ENCODE results near the gene ERH.

The ERH gene

DNA sequence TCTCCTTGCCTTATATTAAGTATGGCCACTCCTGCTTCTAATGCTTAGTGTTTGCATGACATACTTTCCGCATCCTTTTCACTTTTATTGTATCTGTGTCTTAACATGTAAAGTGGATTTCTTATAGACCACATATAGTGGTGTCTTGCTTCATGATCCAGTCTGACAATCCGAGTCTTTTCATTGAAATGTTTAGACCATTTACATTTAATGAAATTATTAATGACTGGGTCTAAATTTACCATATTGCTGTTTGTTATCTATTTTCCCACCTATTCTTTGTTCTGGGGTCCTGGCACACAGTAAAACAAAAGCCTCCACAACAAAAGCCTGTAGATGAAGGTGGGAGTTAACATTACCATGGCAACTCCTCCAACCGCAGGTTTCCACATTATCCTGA, 22.9 kb downstream of the ERH start:
- Mint-ChIP-seq H3K4me3 (no peak overlapping the region), H3K27ac (no peak overlapping the region), H3K9me3 (peaks cover 14% of the 10 kb centered on the region), H3K36me3 (ENCODE audit: low read depth) (peaks cover 68% of the 10 kb centered on the region), H3K4me1 (no peaks in the 10 kb centered on the region), H3K27me3 (ENCODE audit: low read depth) (no peaks in the 10 kb centered on the region)
- TF ChIP-seq CTCF (IDR thresholded peaks at IDR 0.05; ENCODE audit: unreplicated experiment in 3 of 3), result no peak

DNA sequence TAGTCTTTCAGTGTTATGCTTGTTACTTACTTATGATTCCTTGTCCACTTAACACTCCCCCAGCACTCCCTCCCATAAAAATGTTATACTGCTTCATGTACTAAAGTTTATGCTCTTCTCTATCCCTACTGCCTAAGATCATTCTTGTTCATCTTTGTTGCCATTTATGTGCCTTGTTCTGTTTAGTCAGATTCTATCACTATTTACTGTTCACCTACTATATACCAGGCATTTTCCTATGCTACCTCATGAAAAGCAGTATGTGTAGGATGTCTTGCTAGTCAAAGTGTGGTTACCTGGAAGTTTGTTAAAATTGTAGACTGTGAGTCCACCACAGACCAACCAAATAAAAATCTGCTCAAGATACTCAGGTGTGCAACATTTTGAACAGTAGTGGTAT, 23.9 kb downstream of the ERH start:
- H3K9me3 Mint-ChIP-seq, result peaks cover 14% of the 10 kb centered on the region
- TF ChIP-seq CTCF (IDR thresholded peaks at IDR 0.05; ENCODE audit: unreplicated experiment in 3 of 3), result no peak
- no peaks in the 10 kb centered on the region for H3K4me1 Mint-ChIP-seq
- H3K4me3 Mint-ChIP-seq, result no peak overlapping the region
- no peak overlapping the region for H3K27ac Mint-ChIP-seq
- H3K27me3 Mint-ChIP-seq (ENCODE audit: low read depth), result no peaks in the 10 kb centered on the region
- peaks cover 58% of the 10 kb centered on the region for H3K36me3 Mint-ChIP-seq (ENCODE audit: low read depth)

DNA sequence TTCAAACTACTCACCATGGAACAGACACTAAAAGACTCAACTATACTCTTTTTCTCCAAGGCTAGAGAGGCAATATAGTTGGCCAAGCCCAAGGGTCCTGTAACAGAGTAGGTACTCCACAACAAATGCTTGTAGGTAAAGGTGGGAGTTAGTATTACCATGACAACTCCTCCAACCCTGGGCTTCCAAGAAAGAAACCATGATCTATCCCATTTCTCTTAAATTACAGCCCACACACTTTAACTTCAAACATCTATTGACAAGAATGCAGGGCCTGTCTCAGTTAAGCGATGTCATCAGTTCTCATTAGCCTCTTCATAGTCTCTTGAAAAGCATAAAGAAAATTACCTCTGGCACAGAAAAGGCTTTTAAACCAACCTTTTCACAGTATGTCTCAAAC, 25.0 kb downstream of the ERH start:
- H3K27ac Mint-ChIP-seq, result no peak overlapping the region
- no peak for TF ChIP-seq CTCF (IDR thresholded peaks at IDR 0.05; ENCODE audit: unreplicated experiment in 3 of 3)
- H3K27me3 Mint-ChIP-seq (ENCODE audit: low read depth), result no peaks in the 10 kb centered on the region
- H3K9me3 Mint-ChIP-seq, result peaks cover 14% of the 10 kb centered on the region
- H3K4me1 Mint-ChIP-seq, result no peaks in the 10 kb centered on the region
- H3K4me3 Mint-ChIP-seq, result no peak overlapping the region
- H3K36me3 Mint-ChIP-seq (ENCODE audit: low read depth), result peaks cover 50% of the 10 kb centered on the region

DNA sequence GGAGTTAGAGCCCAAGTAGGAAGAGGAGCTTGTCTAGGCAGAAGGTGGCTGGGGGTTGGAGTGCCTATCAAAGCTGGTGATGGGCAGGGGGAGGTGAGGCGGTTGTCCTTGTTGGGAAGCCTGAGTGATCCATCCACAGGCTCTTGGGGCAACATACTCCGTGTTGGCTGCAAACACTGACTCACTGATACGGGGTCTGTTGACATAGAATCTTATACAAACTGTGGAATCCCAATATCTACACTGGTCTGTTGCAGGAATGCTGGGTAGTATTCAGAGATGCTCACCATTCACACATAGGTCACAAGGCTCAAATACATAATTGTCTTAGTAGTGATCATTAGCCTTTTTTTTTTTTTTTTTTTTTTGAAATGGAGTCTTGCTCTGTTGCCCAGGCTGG, 26.0 kb downstream of the ERH start:
- Mint-ChIP-seq H3K4me1 (no peaks in the 10 kb centered on the region), H3K9me3 (peaks cover 14% of the 10 kb centered on the region), H3K4me3 (no peak overlapping the region), H3K36me3 (ENCODE audit: low read depth) (peaks cover 46% of the 10 kb centered on the region), H3K27me3 (ENCODE audit: low read depth) (no peaks in the 10 kb centered on the region), H3K27ac (no peak overlapping the region)
- TF ChIP-seq CTCF (IDR thresholded peaks at IDR 0.05; ENCODE audit: unreplicated experiment in 3 of 3), result no peak

- Mint-ChIP-seq H3K9me3 (peaks cover 1% of the 10 kb centered on the region), H3K36me3 (ENCODE audit: low read depth) (peaks cover 25% of the 10 kb centered on the region), H3K27ac (no peak overlapping the region), H3K27me3 (ENCODE audit: low read depth) (no peaks in the 10 kb centered on the region), H3K4me3 (no peak overlapping the region), H3K4me1 (no peaks in the 10 kb centered on the region)
- no peak for TF ChIP-seq CTCF (IDR thresholded peaks at IDR 0.05; ENCODE audit: unreplicated experiment in 3 of 3)
Measured at GRCh38 chr14:69370061-69370460, 28.0 kb downstream of the ERH start.

DNA sequence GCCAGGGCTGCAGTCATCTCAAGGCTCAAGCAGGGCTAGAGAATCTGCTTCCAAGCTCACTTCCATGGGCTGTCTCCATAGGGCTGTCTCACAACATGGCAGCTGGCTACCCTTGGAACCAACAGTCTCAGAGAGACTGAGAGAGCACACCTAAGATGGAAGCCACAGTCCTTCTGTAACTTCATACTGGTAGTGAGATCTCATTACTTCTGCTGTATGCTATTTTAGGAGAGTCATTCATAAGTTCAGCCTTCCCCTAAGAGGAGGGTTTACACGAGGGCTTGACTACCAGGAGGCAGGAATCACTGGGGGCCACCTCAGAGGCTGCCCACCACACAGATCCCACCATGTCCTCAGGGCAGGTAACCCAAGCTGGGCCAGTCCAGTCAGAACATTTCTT, 29.7 kb downstream of the ERH start:
- no peaks in the 10 kb centered on the region for H3K27me3 Mint-ChIP-seq (ENCODE audit: low read depth)
- H3K4me1 Mint-ChIP-seq, result no peaks in the 10 kb centered on the region
- no peak overlapping the region for H3K4me3 Mint-ChIP-seq
- H3K9me3 Mint-ChIP-seq, result no peaks in the 10 kb centered on the region
- TF ChIP-seq CTCF (IDR thresholded peaks at IDR 0.05; ENCODE audit: unreplicated experiment in 3 of 3), result no peak
- H3K36me3 Mint-ChIP-seq (ENCODE audit: low read depth), result peaks cover 11% of the 10 kb centered on the region
- H3K27ac Mint-ChIP-seq, result no peak overlapping the region
